NCI-H2107 treated with DMSO at 0.1 percent for 48 hours (cell line): ENCODE measurements around the gene RAP1GAP.

Experiments used
- DNase-seq: peaks from one replicate; lab custom pipeline; 2025; ENCODE audit not compliant: unreplicated experiment; lab: John Stamatoyannopoulos, UW

RAP1GAP gene

DNA sequence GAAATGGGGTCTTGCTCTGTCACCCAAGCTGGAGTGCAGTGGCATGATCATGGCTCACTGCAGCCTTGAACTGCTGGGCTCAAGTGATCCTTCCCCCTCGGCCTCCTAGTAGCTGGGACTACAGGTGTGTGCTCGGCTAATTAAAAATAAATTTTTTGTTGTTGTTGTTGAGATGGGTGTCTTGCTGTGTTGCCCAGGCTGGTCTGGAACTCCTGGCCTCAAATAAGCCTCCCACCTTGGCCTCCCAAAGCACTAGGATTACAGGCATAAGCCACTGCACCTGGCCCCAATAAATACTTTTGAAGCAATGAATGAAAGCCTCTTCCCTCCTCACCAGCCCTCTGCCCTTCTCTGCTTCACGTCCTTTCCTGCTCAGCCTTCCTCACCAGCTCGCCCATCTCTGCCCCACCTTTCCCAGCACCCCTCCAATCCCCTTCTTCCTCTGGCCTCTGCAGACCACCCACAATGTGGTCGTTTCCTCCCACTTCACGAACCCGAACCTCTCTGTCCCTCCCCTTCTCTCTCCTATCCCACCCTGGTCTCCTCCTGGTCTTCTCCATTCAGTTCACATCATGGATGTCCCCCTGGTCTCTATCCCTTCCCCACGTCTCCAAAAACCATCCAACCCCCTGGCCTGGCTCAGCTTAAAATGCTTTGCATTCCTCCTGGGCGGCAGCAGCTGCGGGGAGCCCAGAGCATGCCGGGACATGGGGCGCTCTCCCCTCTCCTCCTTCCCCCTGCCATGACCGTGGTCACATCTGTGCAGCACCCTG, 38.4 kb downstream of the RAP1GAP start:
- DNase-seq = no peak

- DNase-seq = no peak
Observed at GRCh38 chr1:21629971-21630370, 39.2 kb downstream of the RAP1GAP start.

GRCh38 chr1:21628798-21629393, 40.3 kb downstream of the RAP1GAP start:
- DNase-seq = no peak

- no peak for DNase-seq
Observed at GRCh38 chr1:21626921-21627339, 42.2 kb downstream of the RAP1GAP start.

DNA sequence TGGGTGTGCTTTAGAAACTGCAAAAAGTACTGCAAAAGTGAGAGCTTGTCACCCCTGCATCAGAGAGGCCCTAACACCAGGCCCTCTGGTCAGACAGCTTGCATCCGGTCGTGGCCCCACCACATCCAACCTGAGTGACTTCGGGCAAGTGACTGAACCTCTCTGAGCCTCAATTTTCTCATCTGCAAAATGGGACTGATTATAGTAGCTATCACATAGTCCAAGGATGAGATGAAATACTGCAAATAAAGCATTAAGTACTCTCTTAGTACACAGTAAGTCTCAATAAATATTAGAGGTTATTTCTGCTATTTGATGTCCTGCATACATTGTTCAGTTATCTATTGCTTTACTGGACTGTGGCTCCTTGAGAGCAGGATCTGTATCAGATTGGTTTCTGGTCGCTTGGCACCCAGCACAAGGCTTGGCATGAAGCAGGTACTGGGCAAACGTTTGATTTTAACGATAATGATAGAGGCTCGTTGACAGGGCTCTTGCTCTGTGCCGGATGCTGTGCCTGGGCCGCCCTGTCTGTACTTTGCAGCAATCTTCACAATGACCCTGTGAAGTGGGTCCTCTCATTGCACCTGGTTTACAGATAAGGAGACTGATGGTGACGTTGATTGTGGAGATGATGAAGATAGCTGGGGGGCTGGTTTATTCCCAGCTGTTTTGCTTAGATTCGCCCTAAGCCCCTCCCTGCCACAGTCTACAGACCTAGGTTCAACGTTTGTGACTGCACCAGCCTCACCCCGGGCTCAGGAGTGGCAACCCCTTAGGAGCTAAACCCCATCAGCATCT, 43.6 kb downstream of the RAP1GAP start:
- DNase-seq = no peak

GRCh38 chr1:21624571-21625389, 44.4 kb downstream of the RAP1GAP start:
- DNase-seq = no peak

DNA sequence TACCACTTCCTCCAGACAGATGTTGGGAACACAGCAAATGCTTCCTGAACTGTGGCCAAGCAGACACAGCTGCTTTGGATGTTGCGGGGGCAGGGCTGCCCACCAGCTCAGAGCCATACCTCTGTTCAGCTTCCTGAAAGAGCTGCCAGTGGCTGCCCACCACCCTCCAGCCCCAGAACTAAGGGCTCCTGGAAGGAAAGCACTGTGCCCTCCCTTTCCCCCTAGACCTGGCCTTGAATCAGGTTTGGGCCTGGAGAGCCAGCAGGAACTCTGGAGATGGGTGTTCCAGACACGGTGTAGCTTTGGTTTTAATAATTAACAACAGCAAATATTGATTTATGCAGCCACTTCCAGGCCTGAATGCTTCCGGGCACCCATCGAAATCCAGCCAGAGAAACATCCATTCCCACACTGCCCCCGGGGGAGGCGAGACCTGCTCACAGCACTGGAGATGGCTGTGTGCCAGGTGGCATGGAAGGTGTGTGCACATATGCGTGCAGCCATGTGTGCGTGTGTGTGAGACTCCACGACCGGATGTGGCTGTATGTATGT, 45.7 kb downstream of the RAP1GAP start:
- no peak for DNase-seq

- no peak for DNase-seq
Observed at GRCh38 chr1:21622466-21623315, 46.5 kb downstream of the RAP1GAP start.

GRCh38 chr1:21621761-21622436, 47.3 kb downstream of the RAP1GAP start:
- no peak for DNase-seq

GRCh38 chr1:21621051-21621450, 48.1 kb downstream of the RAP1GAP start:
- no peak for DNase-seq

DNA sequence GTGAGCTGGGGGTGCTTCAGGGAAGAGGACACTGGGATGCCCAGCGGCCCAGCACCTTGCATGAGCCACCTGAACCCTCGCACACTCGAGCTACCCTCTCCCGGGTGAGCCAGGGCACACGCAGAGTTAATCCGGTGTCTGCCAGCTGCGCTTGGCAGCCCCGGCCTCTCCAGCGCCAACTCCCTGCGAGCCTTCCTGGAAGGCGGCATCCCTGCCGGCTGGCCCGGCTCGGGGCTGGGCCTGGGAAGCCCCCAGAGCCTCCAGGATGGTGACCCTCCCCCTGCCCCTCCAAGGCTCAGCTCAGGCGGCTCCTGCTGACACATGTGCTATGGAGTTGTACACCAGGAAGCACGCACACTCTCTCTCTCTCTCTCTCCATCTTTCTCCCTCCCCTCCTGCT, 48.7 kb downstream of the RAP1GAP start:
- DNase-seq = no peak

GRCh38 chr1:21620011-21620410, 49.1 kb downstream of the RAP1GAP start:
- DNase-seq = no peak

DNA sequence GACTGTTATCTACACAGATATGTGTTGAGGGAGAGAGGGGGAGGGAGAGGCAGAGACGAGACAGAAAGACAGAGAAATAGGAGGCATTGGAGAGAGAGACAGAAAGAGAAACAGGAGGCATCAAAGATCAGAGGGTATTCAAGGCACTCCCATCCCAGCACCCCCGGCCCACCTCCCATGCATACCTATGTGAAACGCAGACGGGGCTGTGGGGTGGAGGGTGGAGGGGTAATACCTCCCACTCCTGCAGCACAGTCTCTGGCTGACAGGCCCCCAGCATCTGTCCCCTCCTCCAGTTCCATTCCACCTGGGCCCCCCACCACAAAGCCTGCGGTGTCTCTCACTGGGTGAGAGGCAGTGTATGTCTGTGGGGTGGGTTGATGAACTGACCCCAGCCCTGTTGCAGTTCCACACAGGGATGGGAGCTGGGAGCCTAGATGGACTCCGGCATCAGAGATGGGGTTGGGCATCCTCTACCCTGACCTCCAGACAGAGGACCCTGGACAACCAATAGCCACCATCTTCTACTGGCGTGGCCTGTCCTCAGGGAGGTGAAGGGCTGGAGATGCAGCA, 49.7 kb downstream of the RAP1GAP start:
- DNase-seq = no peak

GRCh38 chr1:21618561-21619374, 50.4 kb downstream of the RAP1GAP start:
- DNase-seq = no peak

GRCh38 chr1:21618059-21618458, 51.1 kb downstream of the RAP1GAP start:
- no peak for DNase-seq

GRCh38 chr1:21617126-21617738, 51.9 kb downstream of the RAP1GAP start:
- no peak for DNase-seq

GRCh38 chr1:21616372-21616771, 52.8 kb downstream of the RAP1GAP start:
- DNase-seq = no peak
